Stromal cell of bone marrow (primary cell): ENCODE data around the gene MCCD1.
"Not testable (repeated sequence)": the region's sequence is repeated elsewhere in the genome, so short reads cannot be mapped to it uniquely, and the experiment has no call there.

Source experiments
- DNase-seq: peaks from one replicate; pipeline ENCODE4 v3.0.0-alpha.2; 2012; ENCODE audit warnings: low read depth

Gene MCCD1

GRCh38 chr6:31528821-31529328 is at the start of gene MCCD1:
TSS of gene MCCD1 (plus strand) at chr6:31528962. CDS start at chr6:31529015, 53 bp downstream.
- no peak for DNase-seq

- DNase-seq, result no peak
These were observed 49.4 kb upstream of the MCCD1 start for GRCh38 chr6:31479151-31479932.

DNA sequence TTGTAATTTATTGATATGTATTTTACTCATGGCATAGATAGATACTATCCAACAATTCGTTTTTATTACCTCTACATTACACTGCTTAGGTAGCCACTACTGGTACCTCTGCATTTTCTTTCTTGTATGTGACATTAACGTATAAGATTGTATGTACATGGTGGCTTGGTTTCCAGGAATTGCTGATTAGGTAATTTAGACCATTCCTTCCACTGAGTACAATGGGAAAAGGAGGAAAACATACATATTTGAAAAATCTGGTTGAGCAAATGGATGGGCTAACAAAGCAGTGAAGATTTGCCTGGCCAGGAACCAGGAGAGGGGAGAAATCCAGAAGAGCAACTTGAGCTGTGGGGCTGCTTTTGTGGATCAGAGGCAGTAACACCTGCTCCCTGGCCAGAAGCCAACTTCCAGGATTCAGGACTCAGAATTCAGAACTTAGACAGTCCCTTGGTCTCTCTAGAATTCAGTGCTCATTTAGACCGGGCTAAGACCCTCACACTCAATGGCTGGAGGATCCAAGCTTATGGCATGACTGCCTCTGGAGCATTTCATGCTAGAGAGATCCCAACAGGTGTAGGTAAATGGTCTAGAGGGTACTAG is 48.7 kb upstream of the MCCD1 start:
- DNase-seq, result no peak

- DNase-seq, result no peak
These were observed 48.2 kb upstream of the MCCD1 start for GRCh38 chr6:31480574-31480973.

GRCh38 chr6:31483392-31483791 is 45.4 kb upstream of the MCCD1 start:
- no peak for DNase-seq

DNA sequence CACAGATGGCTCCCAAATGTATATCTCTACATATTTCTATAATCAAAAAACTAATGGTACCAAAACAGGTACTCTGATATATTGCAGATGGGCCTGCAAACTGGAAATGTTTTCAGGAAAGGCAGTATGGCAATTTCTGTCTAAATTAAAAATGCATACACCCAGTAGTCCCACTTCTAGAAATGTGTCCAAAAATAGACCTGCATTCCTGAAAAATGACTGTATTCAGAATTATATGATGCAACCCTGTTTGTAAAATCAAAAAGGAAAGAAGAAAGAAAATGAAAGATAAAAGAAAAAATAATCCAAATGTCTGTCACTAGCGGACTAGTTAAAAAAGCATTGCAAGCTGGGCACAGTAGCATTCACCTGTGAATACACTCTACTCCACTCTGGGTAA is 43.7 kb upstream of the MCCD1 start:
- DNase-seq, result no peak

DNA sequence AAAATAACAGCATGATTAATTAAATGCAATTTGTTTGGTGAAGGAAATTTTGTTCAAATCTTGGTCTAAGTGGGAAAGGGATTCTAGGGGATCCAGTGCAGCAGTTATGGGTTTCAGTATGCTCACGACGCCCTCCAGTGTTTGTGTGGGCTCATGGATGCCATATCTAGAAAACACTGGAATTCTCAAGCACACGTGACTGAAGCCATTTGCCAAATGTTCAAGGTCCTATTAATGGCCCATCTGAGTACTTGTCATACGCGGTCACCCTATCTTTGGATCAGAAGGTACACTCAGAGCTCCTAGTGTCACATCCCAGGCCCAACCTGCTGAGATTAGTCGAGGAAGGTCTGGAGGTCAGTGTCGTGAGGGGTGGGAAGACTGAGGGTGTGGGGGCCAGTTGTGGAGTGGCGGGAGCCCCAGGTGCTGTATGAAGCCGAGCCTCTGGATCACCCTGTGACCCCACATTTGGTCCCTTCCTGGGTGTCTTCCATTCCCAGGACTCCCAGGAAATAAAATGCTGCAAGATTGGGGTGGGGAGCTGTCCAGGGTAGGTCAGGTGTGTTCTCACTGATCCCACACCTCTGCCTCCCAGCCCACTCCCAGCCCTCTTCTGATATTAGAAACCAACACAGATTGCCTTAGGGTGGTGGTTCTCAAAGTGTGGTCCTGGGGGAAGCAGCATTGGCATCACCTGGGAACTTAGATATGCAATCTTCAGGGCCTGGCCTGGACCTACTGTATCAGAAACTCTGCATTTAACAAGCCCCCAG is 42.5 kb upstream of the MCCD1 start:
- DNase-seq, result not testable (repeated sequence)

GRCh38 chr6:31487674-31488073 is 41.1 kb upstream of the MCCD1 start:
- DNase-seq, result not testable (repeated sequence)

- no peak for DNase-seq
These were observed 39.7 kb upstream of the MCCD1 start for GRCh38 chr6:31489086-31489485.

GRCh38 chr6:31490115-31490873 is 38.5 kb upstream of the MCCD1 start:
- no peak for DNase-seq

DNA sequence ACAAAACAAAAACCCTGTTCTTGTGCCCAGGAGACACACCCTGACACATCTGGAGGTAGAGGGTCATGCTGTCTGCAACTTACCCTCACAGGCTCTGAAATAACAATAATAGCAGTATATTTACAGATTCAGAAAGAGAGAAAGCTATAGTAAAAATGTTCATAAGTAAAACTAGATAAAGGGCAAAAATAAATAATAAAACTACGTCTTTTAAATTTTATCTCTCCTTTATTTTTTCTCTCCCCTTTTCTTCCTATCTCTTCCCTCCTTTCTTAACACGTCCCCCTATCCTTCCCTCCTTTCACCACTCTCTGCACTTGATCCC is 35.2 kb upstream of the MCCD1 start:
- DNase-seq, result not testable (repeated sequence)

GRCh38 chr6:31493875-31494694 is 34.7 kb upstream of the MCCD1 start:
- peak; percentile 63 for DNase-seq

DNA sequence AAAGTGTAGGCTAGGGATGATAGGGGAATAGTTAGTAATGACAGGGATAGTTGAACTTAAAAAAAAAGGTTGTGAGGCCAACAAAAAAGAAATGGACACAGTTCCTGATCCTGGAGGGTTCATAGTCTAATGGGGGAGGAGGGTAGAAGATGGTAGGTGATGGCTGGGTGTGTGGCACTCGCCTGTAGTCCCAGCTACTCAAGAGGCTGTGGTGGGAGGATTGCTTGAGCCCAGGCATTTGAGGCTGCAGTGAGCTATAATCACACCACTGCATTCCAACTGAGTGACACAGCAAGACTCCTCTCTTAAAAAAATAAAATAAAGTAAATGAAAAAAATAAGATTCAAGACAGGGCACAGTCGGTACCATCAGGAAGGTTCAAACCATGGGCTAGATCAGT is 33.2 kb upstream of the MCCD1 start:
- DNase-seq, result no peak

- not testable (repeated sequence) for DNase-seq
These were observed 31.9 kb upstream of the MCCD1 start for GRCh38 chr6:31496826-31497225.

- DNase-seq, result peak; percentile 63
These were observed 31.0 kb upstream of the MCCD1 start, which contains the start of gene MICB for GRCh38 chr6:31497531-31498476. TSS of gene MICB (plus strand) at chr6:31498145. CDS start at chr6:31498194, 49 bp downstream.

DNA sequence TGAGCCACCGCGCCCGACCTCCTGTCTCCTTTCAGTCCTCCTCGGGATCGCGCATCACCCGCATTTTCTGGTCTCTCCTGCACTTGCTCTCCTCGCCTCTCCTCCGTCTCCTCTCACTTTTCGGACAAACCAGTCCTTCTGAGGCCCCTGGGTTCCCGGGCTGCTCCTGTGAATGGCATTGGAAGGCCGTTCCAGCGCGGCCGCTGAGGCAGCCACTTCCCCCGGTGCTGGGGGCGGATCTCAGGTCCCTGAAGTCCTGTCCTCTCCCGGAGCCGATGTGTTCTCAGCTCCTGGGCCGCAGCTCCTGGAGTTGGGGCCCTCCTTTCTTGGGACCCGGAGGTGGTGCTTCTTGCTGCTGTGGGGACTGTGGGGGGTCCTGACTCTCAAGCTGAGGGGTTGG is 30.0 kb upstream of the MCCD1 start:
- no peak for DNase-seq

DNA sequence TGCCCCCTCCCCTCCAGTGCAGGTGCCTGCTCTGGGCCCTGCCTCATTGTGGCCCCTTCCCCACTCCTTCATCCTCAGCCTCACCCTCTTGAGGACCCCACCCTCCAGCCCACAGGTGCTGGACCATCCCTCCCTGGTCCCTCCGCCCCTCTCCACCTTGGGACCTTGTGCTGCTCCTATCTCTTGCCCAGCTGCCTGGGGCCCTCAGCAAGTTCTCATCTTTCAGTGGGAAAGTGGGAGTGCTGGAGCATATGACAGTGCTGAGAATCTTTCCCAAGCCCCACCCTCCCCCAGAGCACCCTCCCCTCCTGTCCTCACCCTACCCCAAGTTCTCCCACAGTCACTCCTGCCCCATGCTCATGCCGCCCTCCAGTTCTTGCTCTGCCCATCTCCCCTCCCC is 29.1 kb upstream of the MCCD1 start:
- DNase-seq, result not testable (repeated sequence)

- no peak for DNase-seq
These were observed 26.2 kb upstream of the MCCD1 start for GRCh38 chr6:31502586-31502985.

DNA sequence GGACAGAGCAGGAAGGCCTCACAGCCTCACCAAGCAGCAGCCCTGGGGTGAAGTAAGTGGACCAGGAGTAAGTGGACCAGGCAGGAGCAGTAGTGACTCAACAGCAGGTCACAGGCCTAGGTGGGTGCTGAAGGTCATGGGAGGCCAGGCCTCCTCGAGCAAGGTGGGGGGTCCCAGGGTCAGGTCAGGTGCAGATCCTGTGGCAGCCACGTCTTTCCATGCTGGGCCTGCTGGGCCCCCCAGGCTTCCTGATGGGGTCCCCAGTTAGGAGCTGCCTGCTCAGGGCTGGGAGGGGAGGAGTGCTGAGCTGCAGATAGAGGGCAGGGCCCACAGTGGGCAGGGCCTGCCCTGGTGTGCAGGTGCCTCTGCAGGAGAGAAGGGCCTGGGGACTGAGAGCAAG is 19.7 kb upstream of the MCCD1 start:
- not testable (repeated sequence) for DNase-seq

DNA sequence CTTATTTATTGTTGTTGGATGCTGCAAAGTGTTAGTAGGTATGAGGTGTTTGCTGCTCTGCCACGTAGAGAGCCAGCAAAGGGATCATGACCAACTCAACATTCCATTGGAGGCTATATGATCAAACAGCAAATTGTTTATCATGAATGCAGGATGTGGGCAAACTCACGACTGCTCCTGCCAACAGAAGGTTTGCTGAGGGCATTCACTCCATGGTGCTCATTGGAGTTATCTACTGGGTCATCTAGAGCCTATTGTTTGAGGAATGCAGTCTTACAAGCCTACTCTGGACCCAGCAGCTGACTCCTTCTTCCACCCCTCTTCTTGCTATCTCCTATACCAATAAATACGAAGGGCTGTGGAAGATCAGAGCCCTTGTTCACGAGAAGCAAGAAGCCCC is 18.8 kb upstream of the MCCD1 start:
- DNase-seq, result no peak
